Heart left ventricle (tissue), 16 donors: Measurements from ENCODE around the gene CTDP1. TPM values are rescaled to one million over a fixed set of nuclear protein-coding genes. Genes with fewer than 3 reads are reported as not detected.
A peak's percentile ranks its signal among the peaks of the same experiment; 100 is the strongest.

Experiments used
- ATAC-seq, 4 donors: fragments of 200-7000 bp; cut with Tn5 transposase; one replicate each; pipeline ENCODE4 v1.9.1; 2020 to 2022; ENCODE audit warnings: moderate library complexity in 4 of 4, mild to moderate bottlenecking in 3 of 4, moderate number of reproducible peaks in 1 of 4
- DNase-seq, 5 donors: peaks; one replicate each; pipeline ENCODE4 v3.0.0-alpha.2; 2020
- H3K27ac ChIP-seq, 12 donors: fragments of 200-600 bp; sonication (generic) in 4 of 12; one replicate each; pipeline versions ENCODE4 v1.5.0 to v1.8.0; 2016 to 2022; ENCODE audit warnings: mild to moderate bottlenecking in 2 of 12
- H3K27me3 ChIP-seq, 9 donors: fragments of 200-600 bp; sonication (generic) in 2 of 9; one replicate each; pipeline versions ENCODE4 v1.5.1 to v1.8.0; 2016 to 2022; ENCODE audit warnings: mild to moderate bottlenecking in 3 of 9
- H3K36me3 ChIP-seq, 9 donors: fragments of 200-600 bp; sonication (generic) in 2 of 9; one replicate each; pipeline versions ENCODE4 v1.5.0 to v1.8.0; 2018 to 2022; ENCODE audit warnings: mild to moderate bottlenecking in 2 of 9
- H3K4me1 ChIP-seq, 12 donors: fragments of 200-600 bp; sonication (generic) in 4 of 12; one replicate each; pipeline versions ENCODE4 v1.5.0 to v1.8.0; 2016 to 2022; ENCODE audit warnings: mild to moderate bottlenecking in 3 of 12
- H3K4me3 ChIP-seq, 12 donors: fragments of 200-600 bp; sonication (generic) in 4 of 12; one replicate each; pipeline versions ENCODE4 v1.5.0 to v1.8.0; 2017 to 2022; ENCODE audit warnings: mild to moderate bottlenecking in 9 of 12, moderate library complexity in 4 of 12
- H3K9me3 ChIP-seq, 12 donors: fragments of 200-600 bp; sonication (generic) in 4 of 12; one replicate each; pipeline versions ENCODE4 v1.5.0 to v1.8.0; 2016 to 2022; ENCODE audit warnings: mild to moderate bottlenecking in 1 of 12
- CTCF ChIP-seq, 12 donors: fragments of 200-600 bp; sonication (generic) in 4 of 12; IDR thresholded peaks; one replicate each; pipeline versions ENCODE4 v1.5.0 to v1.8.0; 2018 to 2022; ENCODE audit warnings: antibody characterized with exemption in 12 of 12, mild to moderate bottlenecking in 5 of 12
- POLR2A ChIP-seq, 2 donors: fragments of 450-650 bp; IDR thresholded peaks; one replicate each; pipeline ENCODE4 v1.6.1; 2017; ENCODE audit warnings: antibody characterized with exemption in 2 of 2, mild to moderate bottlenecking in 2 of 2, moderate library complexity in 2 of 2
- WGBS, 4 donors: extraction: QIAGEN DNeasy Blood & Tissue Kit in 2 of 4; methylation state at CpG; one replicate each; pipeline versions ENCODE4 v1.1.5 to v1.1.7; 2013 to 2018; 5-methylcytosine and 5-hydroxymethylcytosine counted together
- intact Hi-C, 10 donors: fragments of 100-400 bp; cut with DNase I; formaldehyde crosslinking; loops; one replicate each; pipeline versions ENCODE4 v1.11.1 to v1.14.2; 2022
- polyA plus RNA-seq, 2 donors: library from polyadenylated mRNA; stranded (reverse); fragments of 200-250 nt; gene quantifications; one replicate each; pipeline ENCODE4 v1.2.3, GENCODE V29; 2013
- total RNA-seq, 9 donors: library from RNA; depleted of rRNA in 2 of 9; stranded (reverse); fragments of >200 nt in 2 of 9; fragmentation: NEBNext Ultra II Directional in 3 of 9; extraction: Animal tissue kit (Norgen Biotek cat#: 25700) in 3 of 9; gene quantifications; one replicate each; pipeline versions ENCODE4 v1.1.0 to v1.2.4, GENCODE V29; 2016 to 2023
- donor health status: ischemic (EF 13 %, LVEDD 7.1; RV severe dilation, severe dysfunction).
- donor health status: healthy with polysubstance abuse.
- donor health status: DM: no; HTN: yes; CAD: no.
- donor health status: DM: no; HTN: no; CAD: no.
- donor health status: ischemic (EF 25% LVEDD 6.9; RV normal size, moderate dysfunction).
- donor health status: ischemic (EF 25% LVEDD 5.7; RV mildly dilated, moderate dysfunction).
- donor health status: healthy.
- donor health status: DM: yes; HTN: yes; CAD: no.
- donor health status: ischemic (EF 35%, LVEDD 5.7; RV mildly dilated, moderate dysfunction).
- donor health status: nonischemic (EF 11% LVEDD 7.7; RV severe dilation, severe dysfunction).
- donor health status: DM: yes; HTN: yes; CAD: no.
- donor health status: PGD.
- donor health status: ischemic (EF 29% LVEDD 5.4; RV normal size, mild dysfunction).
- donor health status: nonischemic (EF 23%, LVEDD 6.1; RV moderate dilation, normal function).

CTDP1 gene
- total and polyA plus RNA-seq, 11 donors: 6.0 to 17.1 (median 10.3) TPM

- ATAC-seq (no peak), DNase-seq (no peak)
- Histone ChIP-seq H3K27ac (no peak overlapping the region), H3K9me3 (no peaks in the 10 kb centered on the region), H3K36me3 (peaks cover 0 to 14% (median 0%) of the 10 kb centered on the region in 9 donors), H3K27me3 (no peaks in the 10 kb centered on the region), H3K4me1 (peaks cover 4 to 47% (median 17%) of the 10 kb centered on the region in 12 donors), H3K4me3 (peak overlapping the region in 1 of 12 donors; percentile 15)
- intact Hi-C loops: loop anchor here in 2 of 10 donors (10.0 kb wide), 1 partner anchor 271 kb away; the partner anchor contains the start of gene SLC66A2 (in 2 of the 2)
- 73 to 83% (median 77%) methylated on average over 21 of the region's 21 CpGs for WGBS, 4 donors
- TF ChIP-seq POLR2A (IDR thresholded peaks at IDR 0.05) (no peak), CTCF (IDR thresholded peaks at IDR 0.05) (no peak)
These were observed 4.2 kb downstream of the CTDP1 start for GRCh38 chr18:79683626-79684282.

- H3K4me3 ChIP-seq: peak overlapping the region in 1 of 12 donors; percentile 15
- DNase-seq: no peak
- ATAC-seq: peak in 1 of 4 donors; percentile 10
- H3K9me3 ChIP-seq: no peaks in the 10 kb centered on the region
- 42 to 58% (median 54%) methylated on average over 10 of the region's 10 CpGs for WGBS, 4 donors
- no peaks in the 10 kb centered on the region for H3K27me3 ChIP-seq
- H3K4me1 ChIP-seq: peaks cover 4 to 47% (median 17%) of the 10 kb centered on the region in 12 donors
- H3K36me3 ChIP-seq: peaks cover 0 to 14% (median 0%) of the 10 kb centered on the region in 9 donors
- intact Hi-C loops: loop anchor here in 2 of 10 donors (10.0 kb wide), 1 partner anchor 271 kb away; the partner anchor contains the start of gene SLC66A2 (in 2 of the 2)
- TF ChIP-seq CTCF (IDR thresholded peaks at IDR 0.05): no peak
- TF ChIP-seq POLR2A (IDR thresholded peaks at IDR 0.05): no peak
- no peak overlapping the region for H3K27ac ChIP-seq
These were observed 4.7 kb downstream of the CTDP1 start for GRCh38 chr18:79684283-79684631.

- DNase-seq: no peak
- Histone ChIP-seq H3K4me3 (no peak overlapping the region), H3K27me3 (no peaks in the 10 kb centered on the region), H3K27ac (no peak overlapping the region), H3K4me1 (peaks cover 4 to 47% (median 17%) of the 10 kb centered on the region in 12 donors), H3K9me3 (no peaks in the 10 kb centered on the region), H3K36me3 (peaks cover 0 to 14% (median 0%) of the 10 kb centered on the region in 9 donors)
- no peak for TF ChIP-seq POLR2A (IDR thresholded peaks at IDR 0.05)
- no peak for TF ChIP-seq CTCF (IDR thresholded peaks at IDR 0.05)
- ATAC-seq: peak in 3 of 4 donors; percentile 33 to 74 (median 44)
- 58 to 74% (median 67%) methylated on average over 13 of the region's 13 CpGs for WGBS, 4 donors
- intact Hi-C loops: loop anchor here in 2 of 10 donors (10.0 kb wide), 1 partner anchor 270 kb away; the partner anchor contains the start of gene SLC66A2 (in 2 of the 2)
These were observed 5.2 kb downstream of the CTDP1 start for GRCh38 chr18:79684787-79685186.

GRCh38 chr18:79685281-79685680 is 5.7 kb downstream of the CTDP1 start:
- Histone ChIP-seq H3K4me1 (peaks cover 4 to 46% (median 16%) of the 10 kb centered on the region in 12 donors), H3K27me3 (no peaks in the 10 kb centered on the region), H3K36me3 (peaks cover 0 to 14% (median 0%) of the 10 kb centered on the region in 9 donors), H3K4me3 (no peak overlapping the region), H3K27ac (no peak overlapping the region), H3K9me3 (no peaks in the 10 kb centered on the region)
- DNase-seq (no peak), ATAC-seq (peak in 1 of 4 donors; percentile 25)
- WGBS, 4 donors: 65 to 73% (median 71%) methylated on average over 8 of the region's 8 CpGs
- TF ChIP-seq CTCF (IDR thresholded peaks at IDR 0.05): no peak
- TF ChIP-seq POLR2A (IDR thresholded peaks at IDR 0.05): no peak
- intact Hi-C loops: loop anchor here in 2 of 10 donors (10.0 kb wide), 1 partner anchor 270 kb away; the partner anchor contains the start of gene SLC66A2 (in 2 of the 2)
